ENCODE measurements around the gene VMAC. TPM values are rescaled to one million over a fixed set of nuclear protein-coding genes. Genes with fewer than 3 reads are reported as not detected.

The VMAC gene
- total and polyA plus RNA-seq, 2 donors from 2014 or later = 2.3 to 8.7 TPM

GRCh38 chr19:5900976-5901375 is 3.7 kb upstream of the VMAC start:
- no peak for TF ChIP-seq CTCF (IDR thresholded peaks at IDR 0.05; ENCODE audit: borderline replicate concordance, extremely low read depth, insufficient read depth)
- intact Hi-C loops (cut with DNase I) = no loop called here
- no peak overlapping the region for H3K4me3 ChIP-seq (ENCODE audit: low read length in 3 of 3)

GRCh38 chr19:5903056-5903623 is 1.5 kb upstream of the VMAC start:
- no peaks in the 10 kb centered on the region for H3K27me3 ChIP-seq (ENCODE audit: control insufficient read depth, insufficient read depth, low read length)
- TF ChIP-seq CTCF (IDR thresholded peaks at IDR 0.05; ENCODE audit: borderline replicate concordance, extremely low read depth, insufficient read depth) = no peak
- no peaks in the 10 kb centered on the region for H3K9me3 ChIP-seq (ENCODE audit: control insufficient read depth in 2 of 3, insufficient read depth in 1 of 3, low read length in 3 of 3)
- H3K9ac ChIP-seq (ENCODE audit: low read length in 3 of 3) = peak overlapping the region; percentile 87 to 100 (median 87)
- peak overlapping the region; percentile 90 to 92 for H3K27ac ChIP-seq (ENCODE audit: low read depth in 2 of 2, low read length in 2 of 2)
- H3K4me3 ChIP-seq (ENCODE audit: low read length in 3 of 3) = peak overlapping the region; percentile 94 to 99 (median 99)
- no peaks in the 10 kb centered on the region for H3K36me3 ChIP-seq (ENCODE audit: control insufficient read depth in 2 of 3, insufficient read depth in 3 of 3, low read length in 3 of 3)
- peaks cover 0 to 12% (median 3%) of the 10 kb centered on the region in 3 donors for H3K4me1 ChIP-seq (ENCODE audit: control insufficient read depth in 2 of 3, insufficient read depth in 2 of 3, low read depth in 1 of 3, low read length in 3 of 3)
- DNase-seq (no peak), FAIRE-seq (no peak)
- intact Hi-C loops (cut with DNase I) = no loop called here

More at GRCh38 chr19:5900976-5901375, 3.7 kb upstream of the VMAC start:
- peaks cover 0 to 10% (median 3%) of the 10 kb centered on the region in 3 donors for H3K4me1 ChIP-seq (ENCODE audit: control insufficient read depth in 2 of 3, insufficient read depth in 2 of 3, low read depth in 1 of 3, low read length in 3 of 3)
- H3K36me3 ChIP-seq (ENCODE audit: control insufficient read depth in 2 of 3, insufficient read depth in 3 of 3, low read length in 3 of 3) = peaks cover 0 to 1% (median 0%) of the 10 kb centered on the region in 3 donors
- no peaks in the 10 kb centered on the region for H3K9me3 ChIP-seq (ENCODE audit: control insufficient read depth in 2 of 3, insufficient read depth in 1 of 3, low read length in 3 of 3)
- H3K27me3 ChIP-seq (ENCODE audit: control insufficient read depth, insufficient read depth, low read length) = no peaks in the 10 kb centered on the region
- FAIRE-seq = no peak
- no peak for DNase-seq
- no peak overlapping the region for H3K9ac ChIP-seq (ENCODE audit: low read length in 3 of 3)
- no peak overlapping the region for H3K27ac ChIP-seq (ENCODE audit: low read depth in 2 of 2, low read length in 2 of 2)

DNA sequence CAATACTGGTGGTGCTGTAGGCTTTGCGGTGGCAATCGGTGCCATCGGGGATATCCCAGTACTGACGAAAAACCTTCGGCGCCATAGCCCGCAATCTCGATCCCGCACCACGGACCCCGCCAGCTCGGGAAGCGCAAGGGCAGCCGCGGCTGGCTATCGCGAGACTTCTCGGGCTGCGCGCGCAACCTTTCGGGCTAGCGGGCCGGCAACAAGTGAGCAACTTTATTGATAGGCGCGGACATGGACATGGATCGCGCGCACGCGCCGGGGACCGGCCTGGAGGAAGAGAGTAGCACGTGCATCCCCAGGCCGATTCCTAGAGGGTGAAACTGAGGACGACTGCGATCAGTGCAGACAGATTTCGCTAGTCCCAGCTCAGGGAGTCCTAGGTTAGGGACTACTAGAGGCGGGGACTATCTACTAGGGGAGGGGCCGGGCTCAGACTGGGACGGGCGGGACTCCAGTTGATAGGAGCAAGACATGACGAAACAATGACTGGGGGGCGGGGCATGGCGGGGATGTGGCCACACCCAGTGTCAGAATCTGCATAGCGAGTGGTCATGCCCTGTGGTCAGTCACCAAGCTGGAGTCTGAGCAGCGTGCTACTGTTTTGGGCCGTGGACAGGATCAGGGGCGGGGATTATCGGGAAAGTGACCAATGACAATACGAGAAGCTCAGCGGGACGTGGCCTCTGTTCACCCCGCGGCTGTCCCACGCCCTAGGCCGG is 884 bp upstream of the VMAC start, which contains the start of gene NDUFA11:
Gene NDUFA11 (minus strand): TSS at position 167 of the 728 bp plus-strand sequence. CDS start 82 bp downstream, at position 85.
- FAIRE-seq = no peak

More for the DNA sequence above, 884 bp upstream of the VMAC start, which contains the start of gene NDUFA11:
- Histone ChIP-seq H3K27me3 (ENCODE audit: control insufficient read depth, insufficient read depth, low read length) (no peaks in the 10 kb centered on the region), H3K36me3 (ENCODE audit: control insufficient read depth in 2 of 3, insufficient read depth in 3 of 3, low read length in 3 of 3) (no peaks in the 10 kb centered on the region), H3K9me3 (ENCODE audit: control insufficient read depth in 2 of 3, insufficient read depth in 1 of 3, low read length in 3 of 3) (no peaks in the 10 kb centered on the region), H3K27ac (ENCODE audit: low read depth in 2 of 2, low read length in 2 of 2) (peak within 1 kb of the TSS; percentile 90 to 92), H3K4me3 (ENCODE audit: low read length in 3 of 3) (peak within 1 kb of the TSS; percentile 94 to 99 (median 99)), H3K4me1 (ENCODE audit: control insufficient read depth in 2 of 3, insufficient read depth in 2 of 3, low read depth in 1 of 3, low read length in 3 of 3) (peaks cover 0 to 12% (median 3%) of the 10 kb centered on the region in 3 donors), H3K9ac (ENCODE audit: low read length in 3 of 3) (peak within 1 kb of the TSS; percentile 87 to 100 (median 87))
- intact Hi-C loops (cut with DNase I) = no loop called here
- TF ChIP-seq CTCF (IDR thresholded peaks at IDR 0.05; ENCODE audit: borderline replicate concordance, extremely low read depth, insufficient read depth) = no peak
- DNase-seq = peak; percentile 98 to 100 (median 99)

Data from kidney (tissue), 14 donors.